Epithelial cell of alveolus of lung (primary cell): ENCODE measurements around the gene KLHL8. TPM values are rescaled to one million over a fixed set of nuclear protein-coding genes. Genes with fewer than 3 reads are reported as not detected.

Experiments used
- total RNA-seq: library from RNA; depleted of rRNA; stranded (reverse); fragments of >200 nt; gene quantifications from 2 replicates; pipeline ENCODE4 v1.2.1, GENCODE V29; 2015

The KLHL8 gene
- total RNA-seq, result 4.4 and 12.5 TPM in 2 replicates

DNA sequence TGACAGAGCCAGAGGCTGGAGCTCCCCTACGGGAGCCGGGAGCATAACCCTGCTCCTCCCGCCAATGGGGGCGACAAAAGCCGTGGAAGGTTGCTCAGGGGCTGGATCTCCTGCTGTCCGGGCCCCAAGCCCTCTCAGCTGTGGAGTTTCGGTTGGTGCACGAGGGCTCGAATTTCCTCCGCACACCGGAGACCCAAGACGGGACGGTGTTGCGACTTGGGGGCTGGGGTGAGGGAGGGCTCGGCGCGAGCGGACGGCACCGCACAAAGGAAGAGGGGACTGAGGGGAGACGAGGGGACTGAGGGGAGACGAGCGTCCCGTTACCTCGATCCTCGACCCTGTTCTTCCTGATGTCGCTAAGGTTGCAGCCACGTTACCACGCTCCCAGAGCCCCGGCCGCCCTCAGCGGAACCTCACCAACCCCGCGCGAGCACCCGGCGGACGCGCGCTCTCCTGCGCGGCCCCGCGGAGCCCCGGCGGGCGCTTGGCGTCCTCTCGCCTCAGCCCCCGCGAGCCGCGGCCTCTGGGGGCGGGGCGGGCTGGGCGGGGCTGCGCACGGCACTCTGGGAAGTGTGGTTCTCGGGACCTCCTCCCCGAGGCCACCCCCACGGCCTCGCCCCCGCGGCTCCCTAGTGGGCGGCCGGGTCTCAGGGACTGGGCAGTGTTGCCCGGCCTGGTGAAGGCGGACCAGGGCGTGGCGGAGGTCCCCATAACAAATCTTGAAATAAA lies at the start of gene KLHL8:
TSS of gene KLHL8 (minus strand) at position 525 of the 729 bp plus-strand sequence. CDS start 25,079 bp downstream, outside the sequence.

Other genes starting within 250 kb of the KLHL8 start
- gene HSD17B13, start 102.3 kb upstream of the KLHL8 start, total RNA-seq, result 0.24 TPM in 1 of 2 replicates, not detected in the other
- 36.8 and 75.4 TPM in 2 replicates for gene HSD17B11, start 170.6 kb upstream of the KLHL8 start, total RNA-seq
- gene NUDT9, start 202.0 kb upstream of the KLHL8 start, total RNA-seq, result 15.1 and 17.5 TPM in 2 replicates